Hippocampal formation (tissue), 2 donors: ENCODE measurements around the gene CCNL1.

ENCODE experiments used
- DNase-seq, 2 donors: peaks; one replicate each; lab custom pipeline; 2025; lab: John Stamatoyannopoulos, UW

CCNL1 gene

DNA sequence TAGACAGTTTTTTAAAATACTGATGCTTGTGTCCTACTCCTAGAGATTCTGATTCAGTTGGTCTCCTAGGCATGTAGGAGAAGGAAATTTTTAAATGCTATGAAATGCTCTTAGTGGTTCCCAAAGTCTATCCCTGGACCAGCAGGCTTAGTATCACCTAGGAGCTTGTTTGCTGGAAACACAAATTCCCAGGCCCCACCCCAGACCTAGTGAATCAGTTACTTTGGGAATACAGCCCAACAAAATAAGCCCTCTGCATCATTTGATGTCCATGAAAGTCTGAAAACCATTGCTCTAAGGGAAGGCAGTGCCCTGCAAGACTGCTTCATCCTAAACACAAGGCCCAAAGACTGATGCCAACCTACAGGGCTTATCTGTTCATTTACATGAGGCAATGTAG lies 36.3 kb downstream of the CCNL1 start:
- no peak for DNase-seq

DNA sequence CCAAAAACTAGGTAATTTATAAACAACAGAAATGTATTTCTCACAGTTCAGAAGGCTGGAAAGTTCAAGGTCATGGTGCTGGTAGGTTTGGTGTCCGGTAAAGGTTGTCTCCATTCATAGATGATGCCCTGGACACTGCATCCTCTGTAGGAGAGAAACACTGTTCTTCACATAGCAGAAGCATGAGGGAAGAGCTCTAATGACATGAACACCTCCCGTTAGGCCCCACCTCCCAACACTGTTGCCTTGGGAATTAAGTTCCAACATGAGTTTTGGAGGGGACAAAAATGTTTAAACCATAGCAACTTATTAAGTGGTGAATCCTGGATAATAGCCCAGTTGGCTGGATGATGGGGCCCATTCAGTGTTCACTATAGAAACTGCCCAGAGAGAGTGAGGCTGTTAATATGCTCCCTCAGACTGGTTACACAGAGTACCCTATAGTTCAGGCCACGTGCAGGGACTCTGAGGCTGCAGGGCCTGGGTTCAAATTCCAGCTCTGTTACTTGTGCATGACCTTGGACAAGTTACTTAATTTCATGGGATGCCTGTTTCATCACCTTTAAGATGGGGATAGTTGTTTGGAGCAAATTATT lies 37.0 kb downstream of the CCNL1 start:
- DNase-seq, result no peak

DNA sequence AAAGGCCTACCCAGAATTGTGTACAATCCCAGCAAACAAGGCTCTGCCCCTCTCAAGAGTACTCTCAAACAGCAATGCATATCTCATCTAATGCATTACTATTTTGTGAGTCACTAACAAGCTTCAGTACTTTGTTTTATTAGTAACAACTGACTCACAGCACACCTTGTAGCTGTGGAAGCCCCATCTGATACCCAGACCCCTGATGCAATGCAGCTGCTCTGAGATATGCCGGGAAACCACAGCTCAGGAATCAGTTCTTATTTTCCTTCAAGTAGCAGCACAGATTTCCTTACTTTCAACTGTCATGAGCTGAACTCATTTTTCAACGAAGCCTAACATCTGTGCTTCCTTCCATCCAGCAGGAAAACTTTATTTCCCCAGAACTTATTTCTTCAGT lies 37.8 kb downstream of the CCNL1 start:
- DNase-seq, result no peak

DNA sequence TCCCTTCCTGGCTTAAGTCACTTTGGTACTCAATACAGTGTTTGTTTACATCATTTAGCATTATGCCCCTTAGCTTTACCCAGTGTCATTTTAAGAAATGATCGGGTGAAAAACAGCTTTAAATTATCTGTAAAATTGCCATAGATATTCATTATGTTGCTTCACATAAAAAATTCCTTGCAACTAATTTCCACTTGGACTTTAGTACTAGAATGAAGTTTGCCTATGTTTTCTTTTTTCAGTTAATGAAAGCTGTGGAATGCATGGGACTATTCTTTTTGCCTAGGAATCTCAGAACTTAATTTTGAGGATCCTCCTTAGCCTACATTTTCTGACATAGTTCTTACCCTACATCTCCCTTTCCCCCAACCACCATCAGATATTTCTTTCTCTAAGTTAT lies 38.4 kb downstream of the CCNL1 start:
- DNase-seq, result no peak

DNA sequence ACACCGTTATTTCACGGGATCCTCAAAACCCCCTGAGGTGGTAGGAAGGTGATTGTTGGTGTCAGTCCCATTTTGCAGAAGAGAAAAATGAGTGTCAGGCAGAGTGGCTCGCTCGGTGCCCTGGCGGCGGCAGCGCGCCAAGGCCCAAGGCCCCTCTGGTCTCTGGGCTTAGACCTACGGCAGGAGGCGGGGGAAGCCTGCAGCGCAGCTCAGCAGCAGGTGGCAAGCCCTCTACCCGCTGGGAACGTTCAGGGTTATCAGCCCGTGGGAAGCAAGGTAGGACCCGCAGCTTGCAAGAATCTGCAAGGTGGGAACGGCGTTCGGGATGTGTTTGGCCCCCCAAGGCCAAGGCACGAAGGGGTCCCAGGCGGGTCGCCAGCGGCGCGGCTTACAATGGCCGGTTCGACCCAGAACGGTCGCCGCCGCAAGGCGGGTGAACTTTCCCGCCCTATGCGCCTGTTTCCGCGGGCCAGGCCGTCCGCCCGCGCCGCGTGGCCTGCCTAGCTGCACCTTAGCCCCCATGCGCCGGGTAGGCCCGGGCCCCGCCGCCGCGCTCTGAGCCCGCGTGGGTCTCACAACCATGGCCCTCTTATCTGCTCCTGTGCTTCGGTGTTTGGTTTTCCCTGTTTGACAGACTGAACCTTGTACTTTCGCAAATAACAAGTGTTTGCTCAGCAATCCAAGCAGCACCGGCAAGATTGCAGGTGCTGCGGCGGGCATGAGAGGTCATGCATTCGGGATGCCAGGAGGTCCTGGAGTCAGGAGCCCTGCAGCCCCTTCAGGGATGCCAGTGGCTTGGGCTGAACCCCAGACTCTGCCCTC lies 39.7 kb downstream of the CCNL1 start:
- no peak for DNase-seq

DNA sequence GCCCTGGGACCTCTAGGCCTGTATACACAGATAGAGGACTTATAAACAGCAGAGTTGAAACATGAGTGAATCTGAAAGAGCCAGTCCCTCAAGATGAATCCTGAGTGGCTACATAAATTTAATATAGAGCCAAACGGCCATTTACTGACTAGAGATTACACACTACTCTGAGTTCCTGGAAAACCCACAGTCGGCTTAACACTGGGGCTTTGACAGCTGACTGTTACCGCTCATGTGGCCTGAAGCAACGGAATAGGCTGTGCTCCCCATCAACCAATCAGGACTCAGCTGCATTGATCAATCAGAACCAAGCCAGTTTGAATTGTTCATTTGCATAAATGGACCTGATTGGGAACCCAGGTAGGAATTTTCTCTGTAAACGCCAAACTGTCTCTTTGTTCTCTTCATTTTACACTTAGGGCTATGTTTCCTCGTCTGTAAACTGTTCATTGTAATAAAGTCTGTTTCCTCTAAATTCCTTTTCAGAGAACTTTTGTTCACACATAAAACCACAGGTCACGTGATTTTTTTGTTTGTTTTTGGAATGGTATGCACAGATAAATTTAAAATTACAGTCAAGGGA lies 40.5 kb downstream of the CCNL1 start:
- no peak for DNase-seq

DNA sequence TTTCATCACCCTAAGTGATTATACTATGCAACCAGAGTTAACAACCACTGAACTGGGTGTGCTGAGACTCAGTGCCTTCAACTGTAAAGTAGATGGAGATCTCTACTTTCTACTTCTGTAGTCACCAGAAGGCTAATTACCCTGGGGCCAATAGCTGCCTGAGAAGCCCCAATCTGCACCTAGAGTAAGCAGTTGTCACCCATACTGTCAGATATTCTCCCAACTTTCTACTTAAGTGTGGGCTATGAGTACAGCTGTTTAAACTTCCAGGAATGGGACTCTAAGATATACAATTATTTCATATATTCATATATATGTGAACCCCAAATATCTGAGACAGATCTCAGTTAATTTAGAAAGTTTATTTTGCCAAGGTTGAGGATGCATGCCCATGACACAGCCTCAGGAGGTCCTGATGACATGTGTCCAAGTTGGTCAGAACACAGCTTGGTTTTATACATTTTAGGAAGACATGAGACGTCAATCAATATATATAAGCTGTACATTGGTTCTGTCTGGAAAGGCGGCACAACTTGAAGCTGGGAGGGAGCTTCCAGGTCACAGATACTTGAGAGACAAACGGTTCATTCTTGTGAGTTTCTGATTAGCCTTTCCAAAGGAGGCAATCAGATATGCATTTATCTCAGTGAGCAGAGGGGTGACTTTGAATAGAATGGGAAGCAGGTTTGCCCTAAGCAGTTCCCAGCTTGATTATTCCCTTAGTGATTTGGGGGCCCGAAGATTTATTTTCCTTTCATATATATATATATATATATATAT lies 41.9 kb downstream of the CCNL1 start:
- DNase-seq, result no peak

DNA sequence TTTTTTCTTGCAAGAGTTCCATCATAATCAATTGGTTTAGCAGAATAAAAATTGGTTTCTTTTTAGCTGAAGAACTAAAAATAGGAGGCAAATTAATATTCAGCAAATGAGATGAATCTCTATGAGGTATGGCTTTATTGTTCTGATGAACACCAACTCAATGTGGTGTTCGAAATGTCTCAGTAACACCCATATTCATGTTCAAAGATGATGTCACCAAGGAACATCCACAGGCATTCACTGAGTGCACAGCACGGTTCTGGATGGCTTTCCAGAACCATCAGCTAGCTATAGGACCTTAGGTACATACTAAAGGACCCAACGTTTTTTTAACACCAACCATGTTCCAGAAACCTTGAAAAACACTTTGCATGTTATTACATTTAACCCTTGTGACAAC lies 42.7 kb downstream of the CCNL1 start:
- no peak for DNase-seq

DNA sequence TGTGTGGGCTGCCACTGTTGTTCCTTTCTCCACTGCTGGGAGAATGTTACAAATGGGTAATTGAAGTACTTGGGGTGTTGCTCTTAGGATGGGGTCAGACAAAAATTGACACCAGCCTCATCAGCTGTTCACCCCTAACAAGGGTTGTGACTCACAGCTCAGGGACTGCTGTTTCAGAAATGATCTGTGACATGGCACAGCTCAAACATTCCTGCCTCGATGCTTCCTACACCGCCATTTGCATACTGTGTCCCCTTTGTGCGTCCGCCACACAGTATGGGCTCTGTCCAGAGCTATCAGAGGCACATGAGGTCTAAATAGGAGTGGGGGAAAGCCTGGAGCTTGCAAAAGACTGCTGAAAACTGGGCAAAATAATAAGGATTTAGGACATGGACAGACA lies 43.9 kb downstream of the CCNL1 start:
- DNase-seq, result no peak

DNA sequence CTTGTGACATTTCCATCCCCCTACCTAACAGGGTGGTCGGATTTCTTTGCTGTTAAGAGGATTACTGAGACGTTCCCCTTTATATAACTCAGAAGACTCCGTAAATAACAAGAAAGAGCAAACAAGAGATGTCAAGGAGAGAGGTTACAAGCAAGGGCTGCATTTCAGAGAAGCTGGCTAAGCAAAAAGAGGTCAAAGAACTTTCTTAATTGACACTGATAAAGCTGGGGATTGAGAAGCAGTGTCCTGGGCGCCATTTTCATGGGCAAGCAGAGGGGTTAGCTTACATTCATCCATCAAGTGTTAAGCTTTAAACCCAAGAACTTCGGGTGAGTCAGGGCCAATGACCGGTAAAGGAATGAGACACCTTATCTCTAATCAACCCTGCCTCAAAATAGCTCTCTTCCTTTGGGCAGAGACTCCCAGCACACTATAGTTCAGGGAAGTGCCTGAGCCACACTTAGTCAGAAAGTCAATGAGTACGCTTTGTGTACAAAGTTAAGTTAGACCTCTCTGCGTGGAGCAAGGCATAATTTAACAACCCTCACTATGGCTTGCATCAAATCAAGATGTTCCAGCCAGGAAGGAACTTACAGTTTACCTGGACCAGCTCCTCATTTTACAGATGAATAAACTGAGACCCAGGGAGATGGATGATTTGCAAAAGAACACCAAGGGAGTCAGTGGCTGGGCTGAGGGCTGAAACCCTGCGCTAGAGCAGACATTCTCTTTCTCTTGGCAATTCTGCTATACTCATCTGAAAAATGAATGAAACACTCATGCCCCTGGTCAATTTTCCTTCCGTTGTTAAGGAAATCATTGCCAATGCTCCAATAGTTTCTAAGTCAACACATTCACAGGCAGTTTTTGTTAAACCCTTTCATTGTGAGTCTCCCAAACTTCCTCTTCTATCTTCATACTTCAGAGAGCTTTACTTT lies 44.6 kb downstream of the CCNL1 start:
- DNase-seq, result no peak

DNA sequence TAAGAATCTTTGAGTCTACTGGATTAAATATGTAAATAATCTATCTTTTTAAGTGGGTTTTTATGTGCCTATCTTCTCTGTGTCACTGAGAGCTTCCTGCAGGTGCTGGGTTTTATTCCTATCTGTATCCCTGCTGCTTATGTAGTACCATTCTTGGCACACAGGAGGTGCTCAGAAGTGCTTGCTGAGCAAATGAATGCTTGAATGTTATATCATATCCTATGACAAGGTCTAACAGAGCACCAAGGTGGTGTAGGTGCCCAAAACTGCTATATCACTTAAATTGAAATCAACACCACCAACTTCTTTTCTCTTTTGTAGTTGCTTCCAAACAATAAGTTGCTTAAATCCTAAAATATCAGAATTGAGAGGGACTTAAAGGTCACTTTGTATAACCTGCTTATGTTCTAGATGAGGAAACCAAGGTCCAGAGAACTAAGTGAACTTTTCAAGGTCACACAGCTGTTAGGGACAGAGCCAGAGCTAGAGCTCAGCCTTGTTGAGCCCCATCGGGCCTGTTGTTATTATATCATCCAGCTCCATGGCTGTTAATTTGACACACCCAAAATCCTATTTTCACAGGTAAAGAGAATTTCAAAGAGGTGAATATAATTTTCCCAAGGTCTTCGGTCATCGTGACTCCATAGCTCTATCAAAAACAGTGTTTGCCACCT lies 46.0 kb downstream of the CCNL1 start:
- no peak for DNase-seq

DNA sequence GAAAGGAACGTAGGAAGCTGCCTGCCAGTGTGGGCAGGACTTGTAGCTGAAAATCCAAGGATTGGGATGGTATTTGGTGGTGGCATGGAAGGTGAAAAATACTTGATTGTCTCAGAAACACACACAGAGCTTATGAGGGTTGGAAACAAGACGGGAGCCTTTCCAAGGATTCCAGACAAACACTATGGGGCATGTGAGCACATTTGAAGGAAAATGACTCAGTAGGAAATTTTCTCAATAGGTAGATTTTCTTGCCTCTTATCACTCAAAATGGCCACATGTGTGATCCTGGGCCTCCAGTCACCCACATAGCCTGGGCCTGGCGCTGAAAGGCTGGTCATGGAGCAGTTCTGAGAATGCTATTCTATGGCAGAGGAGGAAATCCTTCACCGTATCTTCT lies 47.4 kb downstream of the CCNL1 start:
- DNase-seq, result no peak

DNA sequence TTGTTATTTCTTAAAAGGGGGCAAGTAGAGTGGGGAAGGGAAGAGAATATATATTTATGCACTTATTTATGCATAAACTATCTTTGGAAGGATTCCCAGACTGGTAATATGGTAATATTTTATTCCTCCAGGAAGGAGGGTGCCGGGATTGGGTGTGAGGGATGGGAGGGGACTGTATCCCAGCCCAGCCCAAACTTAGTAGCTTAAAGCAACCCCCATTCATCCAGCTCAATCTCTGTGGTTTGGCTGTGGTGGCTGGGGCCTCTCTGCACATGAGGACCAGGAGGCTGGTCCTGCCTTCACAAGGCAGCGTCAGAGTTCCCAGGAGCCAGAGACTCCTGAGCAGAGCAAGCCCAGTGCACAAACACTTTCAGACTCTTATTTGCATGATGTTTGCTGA lies 48.4 kb downstream of the CCNL1 start:
- DNase-seq, result no peak

DNA sequence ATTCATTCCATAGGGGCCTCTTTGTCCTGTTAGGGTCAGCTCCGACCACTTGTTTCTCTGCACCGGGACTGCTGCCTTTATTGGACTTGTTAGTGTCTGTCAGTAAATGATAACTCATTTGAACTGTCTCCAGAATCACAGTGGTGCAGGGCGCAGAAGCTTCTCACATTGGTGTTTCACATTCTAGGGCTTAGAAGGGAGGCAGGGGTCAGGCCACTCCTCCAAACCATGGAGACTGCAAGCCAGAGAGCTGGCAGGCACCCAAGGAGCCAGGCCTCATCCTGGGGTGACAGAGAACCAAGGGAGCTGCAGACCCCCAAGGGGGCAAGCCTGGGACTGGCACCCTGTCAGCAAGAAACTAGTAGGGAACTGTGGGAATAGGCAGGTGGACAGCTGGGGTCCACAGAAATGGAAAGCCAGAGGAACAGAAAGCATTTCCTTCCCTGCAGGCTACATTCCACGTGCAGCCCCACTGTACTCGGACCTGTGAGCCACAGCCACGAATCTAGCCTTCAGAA lies 49.1 kb downstream of the CCNL1 start:
- DNase-seq, result no peak

DNA sequence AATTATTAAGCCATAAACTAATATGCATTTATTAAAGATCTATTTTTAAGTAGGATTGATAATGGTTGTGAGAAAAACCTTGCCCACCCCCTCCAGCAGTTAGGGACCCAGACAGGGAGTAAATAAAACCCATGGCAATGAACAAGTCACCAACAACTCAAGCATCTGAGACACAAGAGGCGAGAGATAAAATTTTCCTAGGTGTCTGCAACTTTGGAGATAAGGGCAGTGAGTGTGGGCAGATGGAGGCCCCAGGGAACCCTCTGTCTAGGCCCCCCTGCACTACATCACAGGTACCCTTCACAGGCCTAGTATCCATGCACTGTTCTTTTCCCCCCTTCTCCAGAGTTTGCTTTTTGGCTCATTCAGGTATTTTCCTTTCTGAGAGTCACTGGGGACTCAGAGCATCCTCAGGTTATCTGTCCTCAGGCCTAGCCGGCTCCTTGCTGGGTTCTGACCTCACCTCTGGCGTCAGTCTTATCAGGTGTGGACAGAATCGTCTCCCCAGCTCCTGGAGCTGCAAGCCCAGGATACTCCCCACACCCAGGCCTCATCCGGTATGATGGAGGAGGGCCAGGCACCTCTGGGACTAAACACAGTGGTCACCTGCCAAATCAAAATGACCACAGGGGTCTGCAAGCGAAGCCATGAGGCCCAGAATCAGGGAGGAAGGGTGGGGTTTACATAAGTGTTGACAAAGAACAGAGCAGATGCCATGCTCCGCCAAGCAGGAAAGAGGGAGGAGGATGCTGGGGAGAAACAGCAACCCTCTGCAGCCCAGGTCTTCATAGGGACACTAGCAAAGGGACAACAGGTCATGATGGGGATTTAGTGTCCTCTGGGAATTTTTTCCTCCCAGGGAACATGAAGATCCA lies 50.4 kb downstream of the CCNL1 start:
- DNase-seq, result no peak

DNA sequence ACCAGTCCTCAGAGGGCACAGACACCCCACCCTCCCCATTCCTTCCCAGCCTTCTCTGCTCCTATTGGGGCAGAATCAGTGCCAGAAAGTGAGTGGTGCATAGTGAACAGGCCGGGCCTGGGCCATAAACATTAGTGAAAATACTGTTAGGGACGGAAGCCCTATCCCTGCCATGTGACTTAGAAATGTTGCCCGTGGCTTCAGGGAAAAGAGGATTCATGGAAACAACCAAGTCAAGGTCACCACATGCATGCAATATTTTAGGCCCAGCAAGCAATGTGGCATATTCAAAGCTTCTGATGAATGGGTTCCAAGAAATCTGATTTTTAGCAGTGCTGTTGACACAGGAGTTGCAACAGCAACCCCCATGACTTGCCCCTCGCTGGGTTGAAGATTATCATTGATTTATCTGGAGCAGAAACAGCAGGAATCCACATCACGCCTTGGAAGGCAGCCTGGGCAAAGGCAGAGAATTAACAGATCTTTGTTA lies 52.3 kb downstream of the CCNL1 start:
- no peak for DNase-seq

DNA sequence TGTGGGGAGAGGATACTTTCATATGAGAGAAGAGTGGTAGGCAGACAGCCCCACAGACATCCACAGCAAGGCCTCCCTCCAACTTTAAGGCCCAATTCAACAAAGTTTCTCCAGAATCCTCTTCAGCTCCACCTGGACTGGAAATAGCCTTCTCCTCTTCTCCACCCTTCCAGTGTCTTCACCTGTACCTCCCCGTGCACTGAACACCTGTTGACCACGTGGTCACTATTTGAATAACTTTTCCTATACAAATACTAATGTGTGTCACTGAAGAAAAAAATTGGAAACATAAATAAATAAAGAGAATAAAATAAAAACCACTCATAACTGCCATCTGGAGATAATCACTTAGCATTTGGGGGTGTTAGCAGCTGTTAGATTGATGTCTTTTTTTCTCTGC lies 52.9 kb downstream of the CCNL1 start:
- DNase-seq, result no peak

DNA sequence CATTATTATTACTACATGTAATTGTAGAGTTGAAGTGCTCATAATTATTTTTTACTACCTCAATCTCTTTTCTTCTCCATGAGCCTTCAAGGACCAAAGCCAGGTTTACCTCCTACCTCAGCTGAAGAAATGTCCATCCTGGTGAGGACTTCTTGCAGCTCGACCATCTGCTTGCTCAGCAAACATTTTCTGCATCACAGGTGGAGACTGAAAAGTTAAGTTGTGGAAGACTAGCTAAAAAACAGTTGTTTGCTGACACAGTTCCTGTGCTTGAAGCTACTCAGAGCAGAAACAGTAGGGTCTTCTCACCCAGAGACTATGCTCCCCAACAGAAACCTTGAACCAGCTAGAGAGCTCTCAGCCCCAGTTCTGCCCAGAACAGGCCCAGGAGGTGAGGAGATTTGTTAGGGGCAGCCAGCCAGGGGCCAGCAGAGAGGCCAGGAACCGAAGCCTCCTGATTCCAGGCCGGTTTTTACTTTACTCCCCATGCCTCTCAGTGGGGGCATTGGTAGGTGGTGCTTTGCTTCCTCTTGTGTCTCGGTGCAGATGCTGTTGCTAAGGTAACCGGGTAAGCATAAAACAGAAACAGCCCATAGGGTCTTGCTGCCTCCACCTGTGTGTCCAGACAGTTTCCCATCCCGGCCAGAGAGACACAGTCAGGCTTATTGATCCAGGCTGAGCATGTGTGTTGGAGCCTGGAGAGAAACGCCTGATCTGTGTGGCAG lies 54.9 kb downstream of the CCNL1 start:
- no peak for DNase-seq

DNA sequence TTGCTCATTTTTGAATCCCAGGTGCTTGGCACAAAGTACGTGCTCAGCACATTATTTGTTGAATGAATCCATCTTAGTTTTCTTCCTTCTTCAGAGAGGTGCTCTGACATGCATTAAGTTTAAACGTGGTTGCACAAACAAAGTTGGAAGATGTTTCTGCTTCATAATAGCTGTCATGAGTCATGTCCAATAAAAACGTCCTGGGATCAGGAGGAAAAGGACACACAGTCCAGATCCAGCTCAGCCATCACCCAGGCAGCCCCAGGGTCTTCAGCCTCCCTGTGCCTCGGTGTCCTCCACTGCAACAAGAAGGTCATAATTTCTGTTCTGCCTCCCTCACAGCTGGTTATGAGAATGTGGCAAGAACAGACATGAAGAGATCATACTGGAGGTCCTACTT lies 55.4 kb downstream of the CCNL1 start:
- DNase-seq, result no peak
